GM23338 (cell line): ENCODE results near the gene ASPSCR1. TPM values are rescaled to one million over a fixed set of nuclear protein-coding genes. Genes with fewer than 3 reads are reported as not detected.

Experiments
- ATAC-seq: fragments of 200-7000 bp; cut with Tn5 transposase; 3 replicates; pipeline ENCODE4 v1.9.1; 2020
- DNase-seq: peaks from one replicate; pipeline ENCODE4 v3.0.0-alpha.2; 2015; ENCODE audit warnings: low spot score
- H2AFZ ChIP-seq: fragments of 200-600 bp; sonication (generic); 2 replicates; pipeline ENCODE4 v1.8.0; 2016; ENCODE audit warnings: antibody characterized with exemption, mild to moderate bottlenecking, moderate library complexity
- H3F3A ChIP-seq: fragments of 200-600 bp; sonication (generic); replicated peaks from 2 replicates; pipeline ENCODE4 v1.8.0; 2017; ENCODE audit warnings: antibody characterized with exemption, mixed run types, low read depth
- H3K27ac ChIP-seq: fragments of 200-600 bp; sonication (generic); 2 replicates; pipeline ENCODE4 v1.6.1; 2016; ENCODE audit warnings: low read depth
- H3K27me3 ChIP-seq: fragments of 200-600 bp; sonication (generic); 2 replicates; pipeline ENCODE4 v1.8.0; 2016; ENCODE audit warnings: mild to moderate bottlenecking, mixed run types, moderate library complexity; ENCODE audit not compliant: insufficient read depth
- H3K36me3 ChIP-seq: fragments of 200-600 bp; sonication (generic); 2 replicates; pipeline ENCODE4 v1.8.0; 2016; ENCODE audit warnings: mild to moderate bottlenecking; ENCODE audit not compliant: insufficient read depth
- H3K4me1 ChIP-seq: fragments of 200-600 bp; sonication (generic); 2 replicates; pipeline ENCODE4 v1.8.0; 2016; ENCODE audit warnings: mild to moderate bottlenecking, moderate library complexity; ENCODE audit not compliant: insufficient read depth
- H3K4me2 ChIP-seq: fragments of 200-600 bp; sonication (generic); 2 replicates; pipeline ENCODE4 v1.7.1; 2017; ENCODE audit warnings: mixed run types
- H3K4me3 ChIP-seq: fragments of 200-600 bp; sonication (generic); 2 replicates; pipeline ENCODE4 v1.6.1; 2016; ENCODE audit warnings: mixed run types
- H3K79me2 ChIP-seq: fragments of 200-600 bp; sonication (generic); replicated peaks from 2 replicates; pipeline ENCODE4 v1.8.0; 2017; ENCODE audit warnings: mild to moderate bottlenecking; ENCODE audit not compliant: insufficient read depth
- H3K9me2 ChIP-seq: fragments of 200-600 bp; sonication (generic); 2 replicates; pipeline ENCODE4 v1.8.0; 2017; ENCODE audit not compliant: insufficient read depth
- H4K20me1 ChIP-seq: fragments of 200-600 bp; sonication (generic); replicated peaks from 2 replicates; pipeline ENCODE4 v1.8.0; 2017; ENCODE audit warnings: mild to moderate bottlenecking; ENCODE audit not compliant: insufficient read depth
- H3K27ac Mint-ChIP-seq: 2 replicates; pipeline ENCODE4 v1.8.0; 2020; ENCODE audit warnings: inconsistent platforms, mild to moderate bottlenecking, moderate library complexity, mixed read lengths
- H3K27me3 Mint-ChIP-seq: 3 replicates; pipeline ENCODE4 v1.8.0; 2022; ENCODE audit warnings: low read depth, mild to moderate bottlenecking, moderate library complexity, mixed read lengths, inconsistent platforms; ENCODE audit not compliant: insufficient read depth, poor library complexity
- H3K36me3 Mint-ChIP-seq: 3 replicates; pipeline ENCODE4 v1.8.0; 2021; ENCODE audit warnings: low read depth, mild to moderate bottlenecking, inconsistent platforms, moderate library complexity, mixed read lengths
- H3K4me1 Mint-ChIP-seq: 3 replicates; pipeline ENCODE4 v1.8.0; 2020; ENCODE audit warnings: mild to moderate bottlenecking, inconsistent platforms, mixed read lengths
- H3K4me3 Mint-ChIP-seq: 3 replicates; pipeline ENCODE4 v1.8.0; 2021; ENCODE audit warnings: moderate library complexity, mild to moderate bottlenecking, inconsistent platforms, mixed read lengths
- H3K9me3 Mint-ChIP-seq: 3 replicates; pipeline ENCODE4 v1.8.0; 2020; ENCODE audit warnings: moderate library complexity, mild to moderate bottlenecking, inconsistent platforms, mixed read lengths
- CREB1 ChIP-seq: fragments of 250-450 bp; sonication (Bioruptor Pico); IDR thresholded peaks from 2 replicates; pipeline ENCODE4 v1.5.0; 2020; ENCODE audit warnings: low read depth, mild to moderate bottlenecking, moderate library complexity
- ETS1 ChIP-seq: IDR thresholded peaks from 2 replicates; pipeline ENCODE4 v1.6.1; 2016; ENCODE audit warnings: antibody characterized with exemption
- REST ChIP-seq: IDR thresholded peaks from one replicate; pipeline ENCODE4 v1.6.1; 2018; ENCODE audit warnings: antibody characterized with exemption; ENCODE audit not compliant: unreplicated experiment
- STAT1 ChIP-seq: IDR thresholded peaks from one replicate; pipeline ENCODE4 v1.6.1; 2016; ENCODE audit warnings: antibody characterized with exemption; ENCODE audit not compliant: unreplicated experiment
- ZNF462 ChIP-seq: fragments of 250-450 bp; sonication (Bioruptor Pico); IDR thresholded peaks from 2 replicates; pipeline ENCODE4 v1.5.0; 2020; ENCODE audit warnings: mild to moderate bottlenecking, moderate library complexity
- polyA plus RNA-seq: library from polyadenylated mRNA; unstranded; fragments of >200 nt; fragmentation: Nextera tagmentation; extraction: Ambion mirVana; gene quantifications from 2 replicates; pipeline ENCODE4 v1.2.1, GENCODE V29; 2016
- total RNA-seq: library from RNA; depleted of rRNA; stranded (reverse); fragments of >200 nt; shearing (Covaris generic); gene quantifications from 2 replicates; pipeline ENCODE4 v1.2.3, GENCODE V29; 2014

ASPSCR1 gene
- total and polyA plus RNA-seq, 2 experiments from 2014 or later = 44.2 to 46.9 TPM

- H3K27ac Mint-ChIP-seq = no peak overlapping the region
- Histone ChIP-seq H3K4me2 (no peak overlapping the region), H3K4me3 (no peak overlapping the region), H3K9me2 (no peaks in the 10 kb centered on the region), H3K4me1 (no peaks in the 10 kb centered on the region; the same call in 1 of the 2 replicates), H2AFZ (no peak overlapping the region), H3K27ac (no peak overlapping the region), H4K20me1 (no peaks in the 10 kb centered on the region; the same call in 1 of the 2 replicates), H3K27me3 (no peaks in the 10 kb centered on the region), H3K79me2 (no peaks in the 10 kb centered on the region), H3F3A (0 out of 2 replicates have a peak, but pooled peaks cover 7% of the 10 kb centered on the region), H3K36me3 (no peaks in the 10 kb centered on the region)
- no peak overlapping the region for H3K4me3 Mint-ChIP-seq
- TF ChIP-seq ETS1 (no peak), STAT1 (no peak)
- H3K9me3 Mint-ChIP-seq = no peaks in the 10 kb centered on the region
- DNase-seq (no peak), ATAC-seq (no peak)
- H3K36me3 Mint-ChIP-seq = peaks cover 6% of the 10 kb centered on the region; the same call in 1 of the 3 replicates
- H3K4me1 Mint-ChIP-seq = no peaks in the 10 kb centered on the region
- peaks cover 10% of the 10 kb centered on the region for H3K27me3 Mint-ChIP-seq
Observed at GRCh38 chr17:82015311-82015971, 38.0 kb downstream of the ASPSCR1 start.

GRCh38 chr17:82016061-82016874 is 38.8 kb downstream of the ASPSCR1 start:
- Histone ChIP-seq H3F3A (0 out of 2 replicates have a peak, but pooled peaks cover 8% of the 10 kb centered on the region), H3K4me1 (peaks cover 1% of the 10 kb centered on the region; the same call in 1 of the 2 replicates), H3K4me2 (no peak overlapping the region), H3K9me2 (no peaks in the 10 kb centered on the region), H4K20me1 (peaks cover under 1% of the 10 kb centered on the region), H3K36me3 (no peaks in the 10 kb centered on the region), H2AFZ (no peak overlapping the region), H3K27ac (no peak overlapping the region), H3K79me2 (peaks cover 3% of the 10 kb centered on the region; the same call in 1 of the 2 replicates), H3K4me3 (no peak overlapping the region), H3K27me3 (no peaks in the 10 kb centered on the region)
- Mint-ChIP-seq H3K27ac (no peak overlapping the region), H3K4me1 (no peaks in the 10 kb centered on the region), H3K4me3 (no peak overlapping the region), H3K9me3 (no peaks in the 10 kb centered on the region), H3K27me3 (peaks cover 10% of the 10 kb centered on the region), H3K36me3 (peaks cover 6% of the 10 kb centered on the region; the same call in 1 of the 3 replicates)
- TF ChIP-seq REST = no peak
- TF ChIP-seq CREB1 (CRISPR knock-in tag) = no peak
- TF ChIP-seq STAT1 = no peak
- TF ChIP-seq ZNF462 = no peak
- no peak for TF ChIP-seq ETS1
- DNase-seq (no peak), ATAC-seq (no peak)
